ENCODE results near the gene ATP13A5. TPM values are rescaled to one million over a fixed set of nuclear protein-coding genes. Genes with fewer than 3 reads are reported as not detected.
A peak's percentile ranks its signal among the peaks of the same experiment; 100 is the strongest.

Gene ATP13A5
- total RNA-seq, 6 experiments from 2014 or later, result not detected

DNA sequence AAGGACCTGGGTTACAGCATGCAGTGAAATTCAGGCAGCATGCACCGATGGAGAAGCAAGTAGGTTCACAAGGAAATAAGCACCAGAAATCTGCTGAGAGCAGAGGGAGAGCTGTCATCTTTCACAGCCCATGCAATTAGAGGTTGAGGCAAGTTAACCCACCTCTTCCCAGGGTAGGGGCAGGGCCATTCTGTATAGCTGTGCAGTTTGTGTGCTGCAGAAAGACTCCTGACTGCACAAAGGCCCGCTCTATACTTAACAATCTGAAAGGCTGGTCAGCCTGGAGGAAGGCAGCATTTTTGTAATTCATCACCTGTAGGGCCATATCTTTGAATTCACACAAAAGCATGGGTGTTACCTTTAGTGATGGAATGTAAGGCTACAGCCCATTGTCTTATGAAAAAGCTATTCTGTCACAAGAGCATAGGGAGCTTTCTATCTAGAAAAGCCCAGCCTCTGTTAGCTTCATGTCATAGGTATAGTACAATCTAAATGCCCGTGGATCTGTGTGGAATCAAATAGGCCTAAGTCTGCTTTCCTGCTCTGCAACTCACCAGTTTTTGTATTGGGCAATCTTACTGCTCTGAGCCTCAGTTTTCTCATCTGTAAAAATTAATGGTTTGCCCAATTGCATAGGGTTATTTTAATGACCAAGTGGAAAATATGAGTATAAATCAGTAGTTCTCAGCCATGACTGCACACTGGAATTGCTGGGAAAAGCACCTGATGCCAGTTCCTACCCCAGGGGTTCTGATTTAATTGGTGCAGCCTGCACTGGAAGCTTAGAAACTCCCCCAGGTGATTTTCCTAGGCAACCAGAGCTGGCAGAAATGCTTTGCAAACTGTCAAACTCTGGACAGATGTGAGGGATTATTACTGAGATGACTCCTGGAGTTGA, 65.2 kb downstream of the ATP13A5 start:
- Histone ChIP-seq H3K27ac (no peak overlapping the region), H3K4me1 (no peaks in the 10 kb centered on the region), H3K36me3 (no peaks in the 10 kb centered on the region), H3K4me3 (no peak overlapping the region), H3K27me3 (no peaks in the 10 kb centered on the region), H3K9me3 (no peaks in the 10 kb centered on the region)
- 57% methylated on average over 3 of the region's 3 CpGs for WGBS (ENCODE audit: insufficient coverage, low coverage, low lambda C conversion rate, missing lambda C conversion rate)
- ATAC-seq (no peak), DNase-seq (no peak)
- intact Hi-C loops (cut with DNase I), result no loop called here
- TF ChIP-seq CTCF (IDR thresholded peaks at IDR 0.05) (no peak), POLR2A (IDR thresholded peaks at IDR 0.05) (no peak)

DNA sequence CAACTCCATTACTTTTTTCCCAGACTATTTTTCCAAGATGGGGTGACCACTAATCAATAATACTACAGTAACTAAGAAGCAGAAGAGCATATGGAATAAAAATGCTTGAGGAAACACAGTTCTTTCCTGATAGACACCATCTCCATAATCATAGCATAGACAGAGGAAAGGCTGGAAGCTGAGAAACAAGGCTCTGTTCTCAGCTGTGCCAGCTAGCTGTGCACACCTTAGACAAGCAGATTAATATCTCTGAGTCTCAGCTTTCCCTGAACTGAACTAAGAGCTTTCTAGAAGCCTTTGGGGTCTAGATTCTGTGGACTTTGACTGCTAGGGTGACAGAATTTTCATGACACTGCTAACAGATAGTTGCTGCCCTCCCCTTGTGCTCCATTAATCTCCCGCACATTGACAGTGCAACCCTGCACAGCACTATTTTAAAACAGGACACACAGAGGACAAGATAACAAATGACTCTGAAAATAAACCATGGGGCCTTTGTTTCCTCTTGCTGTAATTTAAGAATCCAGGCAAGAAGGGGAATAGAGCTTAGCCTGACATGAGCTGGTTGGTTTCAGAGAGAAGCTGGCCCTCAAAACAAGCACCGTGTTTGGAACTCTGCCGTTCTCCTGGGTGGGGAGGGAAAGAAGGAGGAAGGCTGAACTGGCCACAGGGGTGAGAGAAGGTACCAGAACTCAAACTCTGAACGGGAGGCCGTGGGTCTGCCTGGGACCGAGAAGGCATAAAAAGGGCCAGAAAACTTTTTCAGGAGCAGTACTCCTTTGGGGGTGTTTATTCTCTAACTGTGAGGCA, 67.4 kb downstream of the ATP13A5 start:
- Histone ChIP-seq H3K4me3 (no peak overlapping the region), H3K4me1 (no peaks in the 10 kb centered on the region), H3K36me3 (no peaks in the 10 kb centered on the region), H3K27me3 (no peaks in the 10 kb centered on the region), H3K27ac (no peak overlapping the region), H3K9me3 (no peaks in the 10 kb centered on the region)
- intact Hi-C loops (cut with DNase I), result no loop called here
- DNase-seq (no peak), ATAC-seq (peak in 2 of 4 donors; percentile 22 to 28)
- WGBS (ENCODE audit: insufficient coverage, low coverage, low lambda C conversion rate, missing lambda C conversion rate), result 37% methylated on average over 6 of the region's 6 CpGs
- TF ChIP-seq CTCF (IDR thresholded peaks at IDR 0.05) (no peak), POLR2A (IDR thresholded peaks at IDR 0.05) (no peak)

DNA sequence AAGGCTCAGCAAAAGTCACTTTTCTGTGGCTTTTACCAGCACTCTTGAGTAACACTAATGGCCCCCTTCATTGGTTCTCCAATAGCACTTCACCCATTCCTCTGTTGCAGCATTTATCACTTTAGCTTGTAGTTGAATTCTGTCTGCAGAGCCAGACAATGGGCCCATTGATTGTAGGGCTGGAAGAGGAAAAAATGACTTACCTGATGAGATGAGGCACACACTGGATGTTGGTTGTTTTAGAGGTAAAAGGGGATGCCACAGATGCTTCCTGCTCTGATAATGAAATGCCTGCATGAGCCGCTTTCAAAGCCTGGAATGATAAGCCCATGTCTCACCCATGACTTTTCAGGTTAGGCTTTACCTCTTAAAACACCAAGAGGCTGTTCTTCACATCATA, 73.2 kb downstream of the ATP13A5 start:
- Histone ChIP-seq H3K36me3 (no peaks in the 10 kb centered on the region), H3K27me3 (no peaks in the 10 kb centered on the region), H3K4me3 (no peak overlapping the region), H3K4me1 (no peaks in the 10 kb centered on the region), H3K9me3 (no peaks in the 10 kb centered on the region), H3K27ac (no peak overlapping the region)
- WGBS (ENCODE audit: insufficient coverage, low coverage, low lambda C conversion rate, missing lambda C conversion rate), result 63% methylated on average over 1 of the region's 1 CpG
- intact Hi-C loops (cut with DNase I), result no loop called here
- DNase-seq (no peak), ATAC-seq (no peak)
- TF ChIP-seq CTCF (IDR thresholded peaks at IDR 0.05) (no peak), POLR2A (IDR thresholded peaks at IDR 0.05) (no peak)

DNA sequence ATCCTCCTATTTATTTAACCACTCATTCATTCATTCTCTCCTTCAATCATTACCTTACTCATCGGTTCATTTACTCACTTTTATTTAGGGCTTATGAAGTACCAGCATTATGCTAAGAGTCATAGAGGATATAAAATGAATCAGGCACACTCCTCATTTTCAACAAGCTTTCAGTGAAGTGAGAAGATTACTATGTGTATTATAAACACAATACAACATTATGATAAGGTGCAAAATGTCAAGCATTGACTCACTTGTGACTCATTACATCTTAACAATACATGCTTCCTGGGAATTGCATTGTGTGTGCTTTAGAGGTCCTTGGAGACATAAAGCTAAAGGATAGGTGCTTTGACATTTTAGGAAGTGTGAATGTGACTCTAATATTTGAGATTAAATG, 77.1 kb downstream of the ATP13A5 start:
- H3K4me3 ChIP-seq, result no peak overlapping the region
- WGBS (ENCODE audit: insufficient coverage, low coverage, low lambda C conversion rate, missing lambda C conversion rate), result 88% methylated on average over 1 of the region's 1 CpG
- intact Hi-C loops (cut with DNase I), result no loop called here

More for the DNA sequence above, 77.1 kb downstream of the ATP13A5 start:
- Histone ChIP-seq H3K27me3 (no peaks in the 10 kb centered on the region), H3K4me1 (no peaks in the 10 kb centered on the region), H3K9me3 (no peaks in the 10 kb centered on the region), H3K27ac (no peak overlapping the region), H3K36me3 (no peaks in the 10 kb centered on the region)
- DNase-seq (no peak), ATAC-seq (peak in 2 of 4 donors; percentile 50 to 63)
- TF ChIP-seq POLR2A (IDR thresholded peaks at IDR 0.05) (no peak), CTCF (IDR thresholded peaks at IDR 0.05) (no peak)
